ENCODE data around the gene DNASE1L2. TPM values are rescaled to one million over a fixed set of nuclear protein-coding genes. Genes with fewer than 3 reads are reported as not detected.

The DNASE1L2 gene
- total and polyA plus RNA-seq, 10 of the 15 experiments (the other 5 are each of a cell fraction or from before 2014, with no cell fraction given) = 0.06 to 1.5 (median 0.29) TPM

DNA sequence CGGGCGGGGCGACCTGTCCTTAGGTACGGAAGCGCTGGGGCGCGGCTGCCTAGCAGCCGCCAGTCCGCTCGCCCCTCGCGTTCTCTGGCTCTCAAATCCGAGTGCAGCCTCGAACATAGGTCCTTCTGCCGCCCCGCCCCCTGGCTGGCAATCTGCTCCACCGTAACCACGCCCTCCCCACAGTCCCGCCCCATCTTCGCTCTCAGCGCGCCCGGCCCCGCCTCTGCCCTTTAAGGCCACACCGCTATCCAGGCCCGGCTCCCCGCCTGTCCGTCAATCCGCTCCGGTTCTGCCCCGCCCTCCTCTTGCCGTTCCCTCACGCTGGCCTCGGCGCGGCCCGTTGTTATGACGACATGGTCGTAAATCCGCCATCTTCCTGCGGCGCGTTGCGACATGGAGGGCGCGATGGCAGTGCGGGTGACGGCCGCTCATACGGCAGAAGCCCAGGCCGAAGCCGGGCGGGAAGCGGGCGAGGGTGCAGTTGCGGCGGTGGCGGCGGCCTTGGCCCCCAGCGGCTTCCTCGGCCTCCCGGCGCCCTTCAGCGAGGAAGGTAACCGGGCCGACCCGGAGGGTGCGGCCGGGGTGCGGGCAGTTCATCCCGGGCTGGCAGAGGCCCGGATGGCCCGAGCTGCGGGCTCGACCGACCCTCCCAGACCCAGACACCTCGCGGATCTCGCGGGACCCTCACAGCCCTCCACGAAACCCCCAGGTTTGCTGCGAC lies 12.9 kb upstream of the DNASE1L2 start, which contains the start of gene E4F1 (continued):
- TF ChIP-seq BHLHE40 (IDR thresholded peaks at IDR 0.05; ENCODE audit: borderline replicate concordance in 1 of 2, low read depth in 2 of 2, low read length in 1 of 2) = peak in 1 of 2 experiments; percentile 31; a peak in 1 of 4 replicates
- TF ChIP-seq TCF3 (IDR thresholded peaks at IDR 0.05; ENCODE audit: borderline replicate concordance, insufficient read depth, low read depth, low read length) = no peak
- no peak for TF ChIP-seq TBL1XR1 (IDR thresholded peaks at IDR 0.05; ENCODE audit: low read depth, low read length)
- peak; percentile 99 for TF ChIP-seq BMI1 (IDR thresholded peaks at IDR 0.05; ENCODE audit: borderline replicate concordance)
- TF ChIP-seq, protein P1, sequence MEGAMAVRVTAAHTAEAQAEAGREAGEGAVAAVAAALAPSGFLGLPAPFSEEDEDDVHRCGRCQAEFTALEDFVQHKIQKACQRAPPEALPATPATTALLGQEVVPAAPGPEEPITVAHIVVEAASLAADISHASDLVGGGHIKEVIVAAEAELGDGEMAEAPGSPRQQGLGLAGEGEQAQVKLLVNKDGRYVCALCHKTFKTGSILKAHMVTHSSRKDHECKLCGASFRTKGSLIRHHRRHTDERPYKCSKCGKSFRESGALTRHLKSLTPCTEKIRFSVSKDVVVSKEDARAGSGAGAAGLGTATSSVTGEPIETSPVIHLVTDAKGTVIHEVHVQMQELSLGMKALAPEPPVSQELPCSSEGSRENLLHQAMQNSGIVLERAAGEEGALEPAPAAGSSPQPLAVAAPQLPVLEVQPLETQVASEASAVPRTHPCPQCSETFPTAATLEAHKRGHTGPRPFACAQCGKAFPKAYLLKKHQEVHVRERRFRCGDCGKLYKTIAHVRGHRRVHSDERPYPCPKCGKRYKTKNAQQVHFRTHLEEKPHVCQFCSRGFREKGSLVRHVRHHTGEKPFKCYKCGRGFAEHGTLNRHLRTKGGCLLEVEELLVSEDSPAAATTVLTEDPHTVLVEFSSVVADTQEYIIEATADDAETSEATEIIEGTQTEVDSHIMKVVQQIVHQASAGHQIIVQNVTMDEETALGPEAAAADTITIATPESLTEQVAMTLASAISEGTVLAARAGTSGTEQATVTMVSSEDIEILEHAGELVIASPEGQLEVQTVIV (IDR thresholded peaks at IDR 0.05; ENCODE audit: borderline replicate concordance, partially characterized antibody) = peak; percentile 99
- no peak for TF ChIP-seq ZZZ3 (IDR thresholded peaks at IDR 0.05; ENCODE audit: control insufficient read depth, insufficient read length, low read depth)
- no peak for TF ChIP-seq NFXL1 (IDR thresholded peaks at IDR 0.05; ENCODE audit: borderline replicate concordance)
- peak; percentile 70; the same call in 1 of the 2 replicates for TF ChIP-seq PML (IDR thresholded peaks at IDR 0.05; ENCODE audit: low read length)
- TF ChIP-seq SMC3 (IDR thresholded peaks at IDR 0.05; ENCODE audit: borderline replicate concordance, low read length) = no peak
- TF ChIP-seq ESRRA (IDR thresholded peaks at IDR 0.05; ENCODE audit: low read length) = no peak
- no peak for TF ChIP-seq BCLAF1 (IDR thresholded peaks at IDR 0.05)
- no peak for TF ChIP-seq KLF5 (IDR thresholded peaks at IDR 0.05; ENCODE audit: partially characterized antibody)
- TF ChIP-seq ZSCAN29 (IDR thresholded peaks at IDR 0.05) = no peak
- no peak for TF ChIP-seq RAD21 (IDR thresholded peaks at IDR 0.05; ENCODE audit: insufficient read depth, low read depth, low read length)
- peak; percentile 99 for TF ChIP-seq POLR2A (IDR thresholded peaks at IDR 0.05; ENCODE audit: low read depth, low read length)
- peak; percentile 29; the same call in 1 of the 2 replicates for TF ChIP-seq IRF3 (IDR thresholded peaks at IDR 0.05)
- 0 out of 2 replicates have a peak, but pooled peaks have one; percentile 7 for TF ChIP-seq CHD2 (IDR thresholded peaks at IDR 0.05; ENCODE audit: borderline replicate concordance, low read depth, low read length)
- TF ChIP-seq RAD51 (IDR thresholded peaks at IDR 0.05) = no peak
- TF ChIP-seq, protein P2, sequence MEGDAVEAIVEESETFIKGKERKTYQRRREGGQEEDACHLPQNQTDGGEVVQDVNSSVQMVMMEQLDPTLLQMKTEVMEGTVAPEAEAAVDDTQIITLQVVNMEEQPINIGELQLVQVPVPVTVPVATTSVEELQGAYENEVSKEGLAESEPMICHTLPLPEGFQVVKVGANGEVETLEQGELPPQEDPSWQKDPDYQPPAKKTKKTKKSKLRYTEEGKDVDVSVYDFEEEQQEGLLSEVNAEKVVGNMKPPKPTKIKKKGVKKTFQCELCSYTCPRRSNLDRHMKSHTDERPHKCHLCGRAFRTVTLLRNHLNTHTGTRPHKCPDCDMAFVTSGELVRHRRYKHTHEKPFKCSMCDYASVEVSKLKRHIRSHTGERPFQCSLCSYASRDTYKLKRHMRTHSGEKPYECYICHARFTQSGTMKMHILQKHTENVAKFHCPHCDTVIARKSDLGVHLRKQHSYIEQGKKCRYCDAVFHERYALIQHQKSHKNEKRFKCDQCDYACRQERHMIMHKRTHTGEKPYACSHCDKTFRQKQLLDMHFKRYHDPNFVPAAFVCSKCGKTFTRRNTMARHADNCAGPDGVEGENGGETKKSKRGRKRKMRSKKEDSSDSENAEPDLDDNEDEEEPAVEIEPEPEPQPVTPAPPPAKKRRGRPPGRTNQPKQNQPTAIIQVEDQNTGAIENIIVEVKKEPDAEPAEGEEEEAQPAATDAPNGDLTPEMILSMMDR (IDR thresholded peaks at IDR 0.05 in 2 of 3, conservative IDR thresholded peaks at IDR 0.05 in 1 of 3; ENCODE audit: control insufficient read depth in 2 of 3, extremely low read depth in 1 of 3, insufficient read depth in 1 of 3, low read depth in 3 of 3, low read length in 3 of 3) = no peak
- peak; percentile 94 for TF ChIP-seq YY1 (IDR thresholded peaks at IDR 0.05; ENCODE audit: low read depth, low read length)
- peak; percentile 100 for TF ChIP-seq HDGF (IDR thresholded peaks at IDR 0.05)
- TF ChIP-seq RCOR1 (conservative IDR thresholded peaks at IDR 0.05; ENCODE audit: low read depth, low read length) = no peak
- no peak for TF ChIP-seq PAX8 (IDR thresholded peaks at IDR 0.05)

Measured in GM12878 (cell line).